SK-N-SH treated with all-trans-retinoic acid at 6 μM for 48 hours (cell line): ENCODE measurements around the gene OTOA.

Source experiments
- BACH2 ChIP-seq: fragments of 250-450 bp; sonication (Bioruptor Pico); IDR thresholded peaks from 2 replicates; pipeline ENCODE4 v1.9.0; 2021; ENCODE audit warnings: mild to moderate bottlenecking, borderline replicate concordance
- CSDC2 ChIP-seq: fragments of 250-450 bp; sonication (Bioruptor Pico); IDR thresholded peaks from 2 replicates; pipeline ENCODE4 v1.5.0; 2020; ENCODE audit warnings: mild to moderate bottlenecking, moderate library complexity
- PATZ1 ChIP-seq: fragments of 250-450 bp; sonication (Bioruptor Pico); IDR thresholded peaks from 2 replicates; pipeline ENCODE4 v1.8.0; 2020; ENCODE audit warnings: mild to moderate bottlenecking, moderate library complexity, borderline replicate concordance

- no peak for TF ChIP-seq PATZ1 (CRISPR knock-in tag)
- no peak for TF ChIP-seq CSDC2
- TF ChIP-seq BACH2 (CRISPR knock-in tag): no peak
These were observed 46.2 kb upstream of the OTOA start for GRCh38 chr16:21617607-21618006.
